ENCODE results near the gene KIAA0040. TPM values are rescaled to one million over a fixed set of nuclear protein-coding genes. Genes with fewer than 3 reads are reported as not detected.

Gene KIAA0040
- total RNA-seq, 1 experiment from 2014 or later: 32.4 TPM

DNA sequence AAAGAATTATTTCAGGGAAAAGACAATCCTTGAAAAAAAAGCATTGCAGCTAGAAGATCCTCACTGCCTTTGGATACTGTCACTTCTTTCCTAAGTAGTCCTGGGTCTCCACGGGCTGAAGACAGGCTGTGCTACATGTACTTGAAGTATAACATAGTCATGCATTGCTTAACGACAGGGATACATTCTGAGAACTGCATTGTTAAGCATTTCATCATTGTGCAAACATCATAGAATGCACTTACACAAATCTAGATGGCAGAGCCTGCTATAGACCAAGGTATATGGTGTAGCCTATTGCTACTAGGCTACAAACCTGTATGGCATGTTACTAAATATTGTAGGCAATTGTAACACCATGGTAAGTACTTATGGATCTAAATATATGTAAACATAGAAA, 54.0 kb downstream of the KIAA0040 start:
- ChIA-PET RAD21 (ENCODE audit: low non-redundant PET in 1 of 2, low total read pairs in 2 of 2, uncharacterized antibody in 2 of 2, unreplicated experiment in 2 of 2) (no interaction called here), CTCF (no interaction called here), POLR2A (no interaction called here)
- Histone ChIP-seq H3K9me3 (ENCODE audit: control insufficient read depth in 1 of 2, insufficient read depth in 1 of 2, low read depth in 1 of 2, low read length in 2 of 2) (no peaks in the 10 kb centered on the region), H3K27ac (ENCODE audit: low read depth, low read length) (no peak overlapping the region), H3K79me2 (ENCODE audit: insufficient read depth, low read length) (no peaks in the 10 kb centered on the region), H3K4me1 (ENCODE audit: control insufficient read depth in 1 of 2, insufficient read depth in 2 of 2, low read length in 2 of 2) (no peaks in the 10 kb centered on the region), H3K4me2 (ENCODE audit: low read length) (no peak overlapping the region), H3K9ac (ENCODE audit: low read length) (no peak overlapping the region), H4K20me1 (ENCODE audit: insufficient read depth) (no peaks in the 10 kb centered on the region), H3K36me3 (ENCODE audit: control insufficient read depth in 1 of 2, insufficient read depth in 2 of 2, low read length in 2 of 2) (no peaks in the 10 kb centered on the region), H2AFZ (ENCODE audit: low read depth, low read length, poor library complexity, severe bottlenecking) (no peak overlapping the region), H3K9me2 (ENCODE audit: insufficient read depth) (no peaks in the 10 kb centered on the region), H3K4me3 (replicated peaks in 1 of 2; ENCODE audit: low read depth in 1 of 2, low read length in 2 of 2) (no peak overlapping the region), H3K27me3 (ENCODE audit: insufficient read depth, low read length) (peaks cover 7% of the 10 kb centered on the region)
- intact Hi-C loops (cut with micrococcal nuclease): no loop called here
- no TSS peak for BruUV-seq (replicated peaks)
- no peak for ATAC-seq
- TF ChIP-seq SP1 (IDR thresholded peaks at IDR 0.05; ENCODE audit: low read depth) (no peak), TCF7L2 (IDR thresholded peaks at IDR 0.05; ENCODE audit: borderline replicate concordance, extremely low read depth, insufficient read depth, insufficient read length) (no peak), CTCF (IDR thresholded peaks at IDR 0.05 in 2 of 3, conservative IDR thresholded peaks at IDR 0.05 in 1 of 3; ENCODE audit: borderline replicate concordance in 1 of 3, insufficient read depth in 1 of 3, low read depth in 2 of 3, low read length in 2 of 3) (no peak), POLR2A (IDR thresholded peaks at IDR 0.05; ENCODE audit: borderline replicate concordance, extremely low read depth, insufficient read depth, insufficient read length) (no peak), ZBTB33 (IDR thresholded peaks at IDR 0.05; ENCODE audit: extremely low read depth, insufficient replicate concordance, low read length) (no peak), EZH2phosphoT487 (IDR thresholded peaks at IDR 0.05; ENCODE audit: borderline replicate concordance) (no peak), JUND (IDR thresholded peaks at IDR 0.05) (no peak), ATF3 (IDR thresholded peaks at IDR 0.05) (no peak), SIN3A (IDR thresholded peaks at IDR 0.05; ENCODE audit: low read depth) (no peak), CBX3 (IDR thresholded peaks at IDR 0.05; ENCODE audit: low read depth) (no peak), ZNF274 (IDR thresholded peaks at IDR 0.05; ENCODE audit: low read depth, low read length) (no peak), ELF1 (IDR thresholded peaks at IDR 0.05; ENCODE audit: borderline replicate concordance, low read depth) (no peak), SRF (IDR thresholded peaks at IDR 0.05; ENCODE audit: low read depth) (no peak), ZFX (IDR thresholded peaks at IDR 0.05) (no peak), POLR2AphosphoS5 (IDR thresholded peaks at IDR 0.05; ENCODE audit: low read depth, low read length) (no peak), CEBPB (IDR thresholded peaks at IDR 0.05; ENCODE audit: low read depth) (no peak), EGR1 (IDR thresholded peaks at IDR 0.05; ENCODE audit: low read depth) (no peak)
- TF ChIP-seq, protein P1, sequence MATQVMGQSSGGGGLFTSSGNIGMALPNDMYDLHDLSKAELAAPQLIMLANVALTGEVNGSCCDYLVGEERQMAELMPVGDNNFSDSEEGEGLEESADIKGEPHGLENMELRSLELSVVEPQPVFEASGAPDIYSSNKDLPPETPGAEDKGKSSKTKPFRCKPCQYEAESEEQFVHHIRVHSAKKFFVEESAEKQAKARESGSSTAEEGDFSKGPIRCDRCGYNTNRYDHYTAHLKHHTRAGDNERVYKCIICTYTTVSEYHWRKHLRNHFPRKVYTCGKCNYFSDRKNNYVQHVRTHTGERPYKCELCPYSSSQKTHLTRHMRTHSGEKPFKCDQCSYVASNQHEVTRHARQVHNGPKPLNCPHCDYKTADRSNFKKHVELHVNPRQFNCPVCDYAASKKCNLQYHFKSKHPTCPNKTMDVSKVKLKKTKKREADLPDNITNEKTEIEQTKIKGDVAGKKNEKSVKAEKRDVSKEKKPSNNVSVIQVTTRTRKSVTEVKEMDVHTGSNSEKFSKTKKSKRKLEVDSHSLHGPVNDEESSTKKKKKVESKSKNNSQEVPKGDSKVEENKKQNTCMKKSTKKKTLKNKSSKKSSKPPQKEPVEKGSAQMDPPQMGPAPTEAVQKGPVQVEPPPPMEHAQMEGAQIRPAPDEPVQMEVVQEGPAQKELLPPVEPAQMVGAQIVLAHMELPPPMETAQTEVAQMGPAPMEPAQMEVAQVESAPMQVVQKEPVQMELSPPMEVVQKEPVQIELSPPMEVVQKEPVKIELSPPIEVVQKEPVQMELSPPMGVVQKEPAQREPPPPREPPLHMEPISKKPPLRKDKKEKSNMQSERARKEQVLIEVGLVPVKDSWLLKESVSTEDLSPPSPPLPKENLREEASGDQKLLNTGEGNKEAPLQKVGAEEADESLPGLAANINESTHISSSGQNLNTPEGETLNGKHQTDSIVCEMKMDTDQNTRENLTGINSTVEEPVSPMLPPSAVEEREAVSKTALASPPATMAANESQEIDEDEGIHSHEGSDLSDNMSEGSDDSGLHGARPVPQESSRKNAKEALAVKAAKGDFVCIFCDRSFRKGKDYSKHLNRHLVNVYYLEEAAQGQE (IDR thresholded peaks at IDR 0.05; ENCODE audit: low read depth): no peak
- TF ChIP-seq, protein P2, sequence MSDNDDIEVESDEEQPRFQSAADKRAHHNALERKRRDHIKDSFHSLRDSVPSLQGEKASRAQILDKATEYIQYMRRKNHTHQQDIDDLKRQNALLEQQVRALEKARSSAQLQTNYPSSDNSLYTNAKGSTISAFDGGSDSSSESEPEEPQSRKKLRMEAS (IDR thresholded peaks at IDR 0.05): no peak
- no peak for DNase-seq (ENCODE audit: low read depth, low spot score)

Data from HCT116 (cell line).